Loucy (cell line): Measurements from ENCODE around the gene HSPG2.
"Not testable (repeated sequence)": the region's sequence is repeated elsewhere in the genome, so short reads cannot be mapped to it uniquely, and the experiment has no call there.

Experiments used
- H2AFZ ChIP-seq: fragments of 200-600 bp; sonication (generic); 2 replicates; pipeline ENCODE4 v1.6.0; 2016; ENCODE audit warnings: antibody characterized with exemption, mild to moderate bottlenecking, low read length, moderate library complexity
- H3F3A ChIP-seq: fragments of 200-600 bp; 2 replicates; pipeline ENCODE4 v1.6.0; 2016; ENCODE audit warnings: antibody characterized with exemption, low read depth, mild to moderate bottlenecking
- H3K27me3 ChIP-seq: fragments of 200-600 bp; sonication (generic); 2 replicates; pipeline ENCODE4 v1.6.1; 2014; ENCODE audit warnings: low read length, mild to moderate bottlenecking; ENCODE audit not compliant: insufficient read depth, poor library complexity, severe bottlenecking
- H3K36me3 ChIP-seq: fragments of 200-600 bp; sonication (generic); 2 replicates; pipeline ENCODE4 v1.6.1; 2016; ENCODE audit warnings: low read length; ENCODE audit not compliant: insufficient read depth
- H3K4me1 ChIP-seq: fragments of 200-600 bp; sonication (generic); 2 replicates; pipeline ENCODE4 v1.5.1; 2014; ENCODE audit warnings: low read length, mild to moderate bottlenecking; ENCODE audit not compliant: insufficient read depth, poor library complexity, severe bottlenecking
- H3K4me2 ChIP-seq: fragments of 200-600 bp; sonication (generic); 2 replicates; pipeline ENCODE4 v1.6.0; 2014; ENCODE audit warnings: antibody characterized with exemption, low read length, low read depth, mild to moderate bottlenecking; ENCODE audit not compliant: poor library complexity, severe bottlenecking
- H3K4me3 ChIP-seq: fragments of 200-600 bp; sonication (generic); 2 replicates; pipeline ENCODE4 v1.5.1; 2014; ENCODE audit warnings: low read length, mild to moderate bottlenecking, mixed read lengths; ENCODE audit not compliant: poor library complexity, severe bottlenecking
- H3K79me2 ChIP-seq: fragments of 200-600 bp; sonication (generic); 2 replicates; pipeline ENCODE4 v1.6.1; 2014; ENCODE audit warnings: low read length; ENCODE audit not compliant: insufficient read depth
- H3K9ac ChIP-seq: fragments of 200-600 bp; sonication (generic); 2 replicates; pipeline ENCODE4 v1.6.0; 2014; ENCODE audit warnings: mild to moderate bottlenecking, low read depth, low read length, moderate library complexity; ENCODE audit not compliant: poor library complexity, severe bottlenecking
- H3K9me2 ChIP-seq: fragments of 200-600 bp; sonication (generic); replicated peaks from 2 replicates; pipeline ENCODE4 v1.6.1; 2016; ENCODE audit warnings: low read depth, low read length, mixed read lengths
- H3K9me3 ChIP-seq: fragments of 200-600 bp; sonication (generic); 2 replicates; pipeline ENCODE4 v1.6.1; 2014; ENCODE audit warnings: mild to moderate bottlenecking, antibody characterized with exemption, low read length, low read depth; ENCODE audit not compliant: insufficient read depth
- H4K20me1 ChIP-seq: fragments of 200-600 bp; sonication (generic); 2 replicates; pipeline ENCODE4 v1.6.0; 2014; ENCODE audit warnings: antibody characterized with exemption, low read length, mild to moderate bottlenecking; ENCODE audit not compliant: insufficient read depth, poor library complexity, severe bottlenecking
- CTCF ChIP-seq: fragments of 200-600 bp; sonication (generic); conservative IDR thresholded peaks from 2 replicates; pipeline ENCODE4 v1.5.1; 2014; ENCODE audit warnings: mild to moderate bottlenecking, antibody characterized with exemption, low read length
- EZH2phosphoT487 ChIP-seq: fragments of 200-600 bp; IDR thresholded peaks from 2 replicates; pipeline ENCODE4 v1.6.1; 2018; ENCODE audit warnings: antibody characterized with exemption, mild to moderate bottlenecking, moderate library complexity, borderline replicate concordance

HSPG2 gene

GRCh38 chr1:21919520-21919919 is 17.6 kb downstream of the HSPG2 start:
- Histone ChIP-seq H3K9ac (no peak overlapping the region), H3K79me2 (no peaks in the 10 kb centered on the region), H2AFZ (no peak overlapping the region), H3K4me2 (no peak overlapping the region), H3F3A (no peaks in the 10 kb centered on the region), H3K36me3 (no peaks in the 10 kb centered on the region), H4K20me1 (no peaks in the 10 kb centered on the region), H3K27me3 (no peaks in the 10 kb centered on the region), H3K9me2 (no peaks in the 10 kb centered on the region), H3K4me1 (no peaks in the 10 kb centered on the region), H3K4me3 (no peak overlapping the region), H3K9me3 (no peaks in the 10 kb centered on the region)
- TF ChIP-seq CTCF (no peak), EZH2phosphoT487 (no peak)

GRCh38 chr1:21917239-21917631 is 19.9 kb downstream of the HSPG2 start:
- not testable (repeated sequence) for H3K36me3 ChIP-seq, H3K27me3 ChIP-seq, H3K9ac ChIP-seq, H3F3A ChIP-seq, H4K20me1 ChIP-seq, H3K4me1 ChIP-seq, H3K4me3 ChIP-seq, H3K9me2 ChIP-seq, H3K79me2 ChIP-seq, H3K4me2 ChIP-seq, H3K9me3 ChIP-seq, H2AFZ ChIP-seq

GRCh38 chr1:21916447-21917238 is 20.5 kb downstream of the HSPG2 start:
- Histone ChIP-seq H3K9ac (no peak overlapping the region), H3K4me1 (no peaks in the 10 kb centered on the region), H4K20me1 (no peaks in the 10 kb centered on the region), H3K79me2 (no peaks in the 10 kb centered on the region), H3K36me3 (no peaks in the 10 kb centered on the region), H3K4me3 (no peak overlapping the region), H3F3A (no peaks in the 10 kb centered on the region), H3K4me2 (no peak overlapping the region), H3K9me3 (no peaks in the 10 kb centered on the region), H3K9me2 (no peaks in the 10 kb centered on the region), H2AFZ (no peak overlapping the region), H3K27me3 (no peaks in the 10 kb centered on the region)
- TF ChIP-seq CTCF (no peak), EZH2phosphoT487 (no peak)
